ENCODE data around the gene VAT1. TPM values are rescaled to one million over a fixed set of nuclear protein-coding genes. Genes with fewer than 3 reads are reported as not detected.

Gene VAT1
- polyA plus RNA-seq, 1 donor from 2014 or later = 151 TPM

GRCh38 chr17:43040655-43041054 lies 18.5 kb upstream of the VAT1 start:
- H3K9me2 ChIP-seq (ENCODE audit: insufficient read depth, low read length) = no peaks in the 10 kb centered on the region
- no peaks in the 10 kb centered on the region for H3K9me3 ChIP-seq (ENCODE audit: low read length)
- H4K20me1 ChIP-seq (ENCODE audit: insufficient read depth) = no peaks in the 10 kb centered on the region
- H3K4me2 ChIP-seq (ENCODE audit: low read length) = no peak overlapping the region
- H3K9ac ChIP-seq (ENCODE audit: low read length) = no peak overlapping the region
- no peaks in the 10 kb centered on the region for H3K36me3 ChIP-seq (ENCODE audit: insufficient read depth, low read length)
- H3F3A ChIP-seq (ENCODE audit: insufficient read depth, low read length, poor library complexity, severe bottlenecking) = no peaks in the 10 kb centered on the region
- H2AFZ ChIP-seq (ENCODE audit: low read depth, low read length) = no peak overlapping the region
- no peaks in the 10 kb centered on the region for H3K27me3 ChIP-seq (ENCODE audit: insufficient read depth, low read depth, low read length)
- TF ChIP-seq POLR2AphosphoS5 (IDR thresholded peaks at IDR 0.05) (no peak), MXI1 (conservative IDR thresholded peaks at IDR 0.05; ENCODE audit: poor library complexity, severe bottlenecking) (no peak), CTCF (IDR thresholded peaks at IDR 0.05; ENCODE audit: poor library complexity, severe bottlenecking) (no peak), EZH2 (IDR thresholded peaks at IDR 0.05; ENCODE audit: borderline replicate concordance, insufficient read depth, low read length, poor library complexity, severe bottlenecking) (no peak)
- H3K4me3 ChIP-seq (ENCODE audit: low read length) = no peak overlapping the region
- H3K79me2 ChIP-seq (replicated peaks; ENCODE audit: insufficient read depth, low read length) = no peaks in the 10 kb centered on the region
- no peak overlapping the region for H3K27ac ChIP-seq (ENCODE audit: low read length)

- Histone ChIP-seq H3K79me2 (replicated peaks; ENCODE audit: insufficient read depth, low read length) (no peaks in the 10 kb centered on the region), H3K4me3 (ENCODE audit: low read length) (no peak overlapping the region), H4K20me1 (ENCODE audit: insufficient read depth) (no peaks in the 10 kb centered on the region), H3K4me2 (ENCODE audit: low read length) (no peak overlapping the region), H3K27me3 (ENCODE audit: insufficient read depth, low read depth, low read length) (no peaks in the 10 kb centered on the region), H3K27ac (ENCODE audit: low read length) (no peak overlapping the region), H3K9me3 (ENCODE audit: low read length) (no peaks in the 10 kb centered on the region), H3K9me2 (ENCODE audit: insufficient read depth, low read length) (no peaks in the 10 kb centered on the region), H2AFZ (ENCODE audit: low read depth, low read length) (no peak overlapping the region), H3K9ac (ENCODE audit: low read length) (no peak overlapping the region), H3K36me3 (ENCODE audit: insufficient read depth, low read length) (no peaks in the 10 kb centered on the region), H3F3A (ENCODE audit: insufficient read depth, low read length, poor library complexity, severe bottlenecking) (no peaks in the 10 kb centered on the region)
- no peak for TF ChIP-seq POLR2AphosphoS5 (IDR thresholded peaks at IDR 0.05)
- TF ChIP-seq REST (IDR thresholded peaks at IDR 0.05; ENCODE audit: borderline replicate concordance) = no peak
- TF ChIP-seq EZH2 (IDR thresholded peaks at IDR 0.05; ENCODE audit: borderline replicate concordance, insufficient read depth, low read length, poor library complexity, severe bottlenecking) = no peak
- no peak for TF ChIP-seq CTCF (IDR thresholded peaks at IDR 0.05; ENCODE audit: poor library complexity, severe bottlenecking)
- TF ChIP-seq TAF1 (IDR thresholded peaks at IDR 0.05; ENCODE audit: low read depth) = no peak
- TF ChIP-seq SMC3 (conservative IDR thresholded peaks at IDR 0.05; ENCODE audit: poor library complexity) = no peak
- no peak for TF ChIP-seq MXI1 (conservative IDR thresholded peaks at IDR 0.05; ENCODE audit: poor library complexity, severe bottlenecking)
- no peak for TF ChIP-seq EP300 (conservative IDR thresholded peaks at IDR 0.05; ENCODE audit: poor library complexity, severe bottlenecking)
- TF ChIP-seq RAD21 (conservative IDR thresholded peaks at IDR 0.05) = no peak
Observed at GRCh38 chr17:43039646-43040045, 17.5 kb upstream of the VAT1 start.

Measured in neural cell (in vitro differentiated cells).